Nephron (organoid): ENCODE results near the gene KIF22.

Experiments
- H3K27ac Mint-ChIP-seq, 3 experiments: 2 replicates each; pipeline ENCODE4 v1.8.0; 2020; ENCODE audit warnings: mixed read lengths in 3 of 3, mild to moderate bottlenecking in 2 of 3, moderate library complexity in 1 of 3
- H3K27me3 Mint-ChIP-seq: 2 replicates; pipeline ENCODE4 v1.8.0; 2021; ENCODE audit warnings: low read depth, mild to moderate bottlenecking, moderate library complexity, mixed read lengths
- H3K36me3 Mint-ChIP-seq: 2 replicates; pipeline ENCODE4 v1.8.0; 2020; ENCODE audit warnings: low read depth, mixed read lengths
- H3K4me1 Mint-ChIP-seq: 2 replicates; pipeline ENCODE4 v1.8.0; 2020; ENCODE audit warnings: mixed read lengths
- H3K4me3 Mint-ChIP-seq, 3 experiments: 2 replicates each; pipeline ENCODE4 v1.8.0; 2020; ENCODE audit warnings: mild to moderate bottlenecking in 3 of 3, mixed read lengths in 3 of 3, moderate library complexity in 2 of 3
- H3K9me3 Mint-ChIP-seq: 2 replicates; pipeline ENCODE4 v1.8.0; 2020; ENCODE audit warnings: mixed read lengths
- TF ChIP-seq, protein P1 (sequence below), 3 experiments: fragments of 200-600 bp; sonication (generic); IDR thresholded peaks; one replicate each; pipeline ENCODE4 v1.5.0; 2021; ENCODE audit warnings: antibody characterized with exemption in 3 of 3; ENCODE audit not compliant: unreplicated experiment in 3 of 3

The KIF22 gene

DNA sequence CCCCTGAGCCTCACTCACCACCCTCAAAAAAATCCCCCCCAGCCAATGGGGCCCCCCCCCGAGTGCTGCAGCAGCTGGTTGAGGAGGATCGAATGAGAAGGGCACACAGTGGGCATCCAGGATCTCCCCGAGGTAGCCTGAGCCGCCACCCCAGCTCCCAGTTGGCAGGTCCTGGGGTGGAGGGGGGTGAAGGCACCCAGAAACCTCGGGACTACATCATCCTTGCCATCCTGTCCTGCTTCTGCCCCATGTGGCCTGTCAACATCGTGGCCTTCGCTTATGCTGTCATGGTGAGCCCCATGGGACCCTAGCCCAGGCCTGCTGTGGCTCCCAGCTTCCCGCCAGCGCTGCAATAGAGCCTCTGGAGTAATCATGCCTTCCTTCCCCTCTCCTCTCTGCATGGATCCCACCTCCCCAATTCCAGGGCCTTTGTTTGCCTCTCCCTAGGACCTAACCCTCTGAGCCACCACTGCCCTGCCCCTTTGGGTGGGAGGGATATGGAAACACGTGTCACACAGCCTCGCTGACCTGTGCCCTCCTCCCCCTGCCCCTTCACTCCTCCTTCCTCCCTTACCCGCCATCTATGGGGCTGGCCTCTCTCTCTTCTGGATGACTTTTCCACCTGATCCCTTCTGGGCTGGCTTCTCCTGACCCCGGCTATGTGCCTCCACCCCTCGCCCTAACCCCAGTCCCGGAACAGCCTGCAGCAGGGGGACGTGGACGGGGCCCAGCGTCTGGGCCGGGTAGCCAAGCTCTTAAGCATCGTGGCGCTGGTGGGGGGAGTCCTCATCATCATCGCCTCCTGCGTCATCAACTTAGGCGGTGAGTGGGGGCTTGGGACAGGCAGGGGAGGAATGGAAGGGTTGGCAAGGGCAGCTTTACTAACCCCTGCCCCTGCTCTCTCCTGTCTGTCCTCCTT lies 23.4 kb downstream of the KIF22 start:
- Mint-ChIP-seq H3K9me3 (no peaks in the 10 kb centered on the region), H3K4me3 (peak overlapping the region; percentile 93 to 96 (median 94)), H3K4me1 (peaks cover 53% of the 10 kb centered on the region), H3K27me3 (no peaks in the 10 kb centered on the region), H3K27ac (peak overlapping the region; percentile 78 to 94 (median 94)), H3K36me3 (peaks cover 18% of the 10 kb centered on the region)
- TF ChIP-seq, protein P1, sequence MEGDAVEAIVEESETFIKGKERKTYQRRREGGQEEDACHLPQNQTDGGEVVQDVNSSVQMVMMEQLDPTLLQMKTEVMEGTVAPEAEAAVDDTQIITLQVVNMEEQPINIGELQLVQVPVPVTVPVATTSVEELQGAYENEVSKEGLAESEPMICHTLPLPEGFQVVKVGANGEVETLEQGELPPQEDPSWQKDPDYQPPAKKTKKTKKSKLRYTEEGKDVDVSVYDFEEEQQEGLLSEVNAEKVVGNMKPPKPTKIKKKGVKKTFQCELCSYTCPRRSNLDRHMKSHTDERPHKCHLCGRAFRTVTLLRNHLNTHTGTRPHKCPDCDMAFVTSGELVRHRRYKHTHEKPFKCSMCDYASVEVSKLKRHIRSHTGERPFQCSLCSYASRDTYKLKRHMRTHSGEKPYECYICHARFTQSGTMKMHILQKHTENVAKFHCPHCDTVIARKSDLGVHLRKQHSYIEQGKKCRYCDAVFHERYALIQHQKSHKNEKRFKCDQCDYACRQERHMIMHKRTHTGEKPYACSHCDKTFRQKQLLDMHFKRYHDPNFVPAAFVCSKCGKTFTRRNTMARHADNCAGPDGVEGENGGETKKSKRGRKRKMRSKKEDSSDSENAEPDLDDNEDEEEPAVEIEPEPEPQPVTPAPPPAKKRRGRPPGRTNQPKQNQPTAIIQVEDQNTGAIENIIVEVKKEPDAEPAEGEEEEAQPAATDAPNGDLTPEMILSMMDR (IDR thresholded peaks at IDR 0.05; ENCODE audit: unreplicated experiment in 3 of 3): no peak

DNA sequence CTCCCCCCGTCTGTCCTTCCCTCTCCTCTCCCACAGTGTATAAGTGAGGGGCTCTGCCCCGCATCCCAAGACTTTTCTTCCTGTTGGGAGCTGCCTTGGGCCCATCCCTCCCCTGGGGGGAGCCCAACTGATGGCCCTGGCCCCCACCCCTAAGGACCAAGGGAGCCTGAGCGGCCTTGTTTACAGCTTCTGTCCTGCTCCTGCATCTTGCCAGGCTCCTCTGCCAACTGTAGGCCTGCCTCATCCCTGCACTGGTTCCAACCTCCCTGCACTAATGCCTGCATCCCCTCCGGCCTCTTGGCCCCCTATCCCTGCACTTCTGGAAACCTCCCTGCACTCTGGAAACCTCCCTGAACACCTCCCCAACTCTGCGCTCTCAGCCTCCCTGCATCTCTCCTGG lies 24.0 kb downstream of the KIF22 start:
- H3K4me3 Mint-ChIP-seq: peak overlapping the region; percentile 93 to 96 (median 94)
- H3K4me1 Mint-ChIP-seq: peaks cover 57% of the 10 kb centered on the region

DNA sequence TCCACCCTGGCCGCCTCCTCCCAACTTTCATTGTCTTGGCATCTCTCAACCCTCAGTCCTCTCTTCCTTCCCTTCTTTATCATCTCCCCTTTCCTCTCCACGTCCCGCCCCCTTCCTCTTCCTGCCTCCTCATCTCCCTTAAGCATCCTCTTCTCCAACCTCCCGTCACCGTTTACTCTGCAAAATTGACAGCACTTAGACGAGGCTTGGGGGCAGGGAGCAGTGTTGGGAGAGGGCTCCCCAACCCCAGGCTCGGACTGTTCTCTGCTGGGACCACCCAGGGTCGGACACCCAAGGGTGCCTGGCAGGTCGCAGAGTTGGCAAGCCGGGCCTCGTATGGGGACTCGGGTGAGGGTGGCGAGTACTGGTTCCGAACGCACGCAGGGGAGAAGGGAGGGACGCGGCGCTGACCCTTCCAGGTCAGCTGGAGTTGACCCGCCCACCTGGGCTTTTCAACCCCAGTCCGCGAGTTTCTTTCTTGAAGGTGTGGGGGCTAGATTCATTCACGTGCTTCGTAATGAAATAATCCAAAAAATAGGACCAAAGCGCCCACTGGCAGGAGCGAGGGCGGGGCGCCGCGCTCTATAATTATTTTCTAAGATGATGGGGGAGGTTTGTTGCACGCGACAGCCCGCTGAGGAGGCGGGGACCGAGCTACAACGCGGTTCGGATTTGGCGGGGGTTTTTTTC lies 24.6 kb downstream of the KIF22 start:
- Mint-ChIP-seq H3K27me3 (no peaks in the 10 kb centered on the region), H3K4me1 (peaks cover 57% of the 10 kb centered on the region), H3K4me3 (peak overlapping the region; percentile 93 to 96 (median 94)), H3K9me3 (no peaks in the 10 kb centered on the region), H3K27ac (peak overlapping the region; percentile 94 to 97 (median 94)), H3K36me3 (peaks cover 29% of the 10 kb centered on the region)
- TF ChIP-seq, protein P1 (IDR thresholded peaks at IDR 0.05; ENCODE audit: unreplicated experiment in 3 of 3): no peak

More for the DNA sequence above, 24.0 kb downstream of the KIF22 start:
- TF ChIP-seq, protein P1 (IDR thresholded peaks at IDR 0.05; ENCODE audit: unreplicated experiment in 3 of 3): no peak
- Mint-ChIP-seq H3K27me3 (no peaks in the 10 kb centered on the region), H3K9me3 (no peaks in the 10 kb centered on the region), H3K36me3 (peaks cover 24% of the 10 kb centered on the region), H3K27ac (peak overlapping the region; percentile 94 to 97 (median 94))

DNA sequence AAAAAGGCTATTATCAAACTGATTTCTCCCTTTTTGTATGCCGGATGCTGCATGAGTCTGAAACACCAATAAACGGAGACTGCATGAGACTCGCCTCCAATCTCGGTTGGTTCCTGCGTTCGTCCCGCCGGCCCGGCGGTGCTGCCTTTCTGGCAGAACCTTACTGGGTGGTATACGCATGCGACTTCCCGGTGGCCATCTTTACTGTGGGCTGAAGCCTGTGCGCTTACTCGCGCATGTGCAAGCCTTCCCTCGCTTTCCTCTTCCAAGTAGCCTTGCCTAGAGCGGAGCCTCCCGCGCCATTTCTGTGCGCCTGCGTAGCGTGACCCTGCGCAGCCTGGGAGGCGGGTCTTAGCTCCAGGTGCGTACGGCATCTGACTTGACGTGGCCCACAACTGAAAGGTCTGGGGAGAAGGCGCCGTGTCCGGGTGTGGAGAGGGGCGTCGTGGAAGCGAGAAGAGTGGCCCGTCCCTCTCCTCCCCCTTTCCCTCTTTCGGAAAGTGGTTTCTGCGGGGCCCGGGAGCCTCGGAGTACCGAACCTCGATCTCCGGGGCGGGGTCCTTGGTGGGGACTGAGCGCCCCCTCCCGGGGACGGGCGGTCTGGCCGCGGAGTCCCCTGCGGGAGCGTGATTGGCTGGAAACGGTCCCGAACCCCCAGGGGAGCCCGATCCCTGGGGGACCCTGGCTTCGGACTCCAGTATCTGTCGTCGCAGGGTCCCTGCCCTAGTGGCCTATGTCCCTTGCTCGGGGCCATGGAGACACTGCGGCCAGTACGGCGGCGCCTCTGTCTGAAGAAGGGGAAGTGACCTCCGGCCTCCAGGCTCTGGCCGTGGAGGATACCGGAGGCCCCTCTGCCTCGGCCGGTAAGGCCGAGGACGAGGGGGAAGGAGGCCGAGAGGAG lies 25.5 kb downstream of the KIF22 start, which contains the start of gene PAGR1:
Gene PAGR1, plus strand, starts transcription at position 360 of the 901 bp plus-strand sequence. Its CDS starts 374 bp downstream, at position 734.
- peak within 1 kb of the TSS; percentile 94 to 97 (median 94) for H3K27ac Mint-ChIP-seq
- peaks cover 29% of the 10 kb centered on the region for H3K36me3 Mint-ChIP-seq
- TF ChIP-seq, protein P1 (IDR thresholded peaks at IDR 0.05; ENCODE audit: unreplicated experiment in 3 of 3): peak; percentile 88 to 96 (median 93)
- no peaks in the 10 kb centered on the region for H3K27me3 Mint-ChIP-seq
- peaks cover 57% of the 10 kb centered on the region for H3K4me1 Mint-ChIP-seq
- no peaks in the 10 kb centered on the region for H3K9me3 Mint-ChIP-seq
- H3K4me3 Mint-ChIP-seq: peak within 1 kb of the TSS; percentile 93 to 96 (median 94)

DNA sequence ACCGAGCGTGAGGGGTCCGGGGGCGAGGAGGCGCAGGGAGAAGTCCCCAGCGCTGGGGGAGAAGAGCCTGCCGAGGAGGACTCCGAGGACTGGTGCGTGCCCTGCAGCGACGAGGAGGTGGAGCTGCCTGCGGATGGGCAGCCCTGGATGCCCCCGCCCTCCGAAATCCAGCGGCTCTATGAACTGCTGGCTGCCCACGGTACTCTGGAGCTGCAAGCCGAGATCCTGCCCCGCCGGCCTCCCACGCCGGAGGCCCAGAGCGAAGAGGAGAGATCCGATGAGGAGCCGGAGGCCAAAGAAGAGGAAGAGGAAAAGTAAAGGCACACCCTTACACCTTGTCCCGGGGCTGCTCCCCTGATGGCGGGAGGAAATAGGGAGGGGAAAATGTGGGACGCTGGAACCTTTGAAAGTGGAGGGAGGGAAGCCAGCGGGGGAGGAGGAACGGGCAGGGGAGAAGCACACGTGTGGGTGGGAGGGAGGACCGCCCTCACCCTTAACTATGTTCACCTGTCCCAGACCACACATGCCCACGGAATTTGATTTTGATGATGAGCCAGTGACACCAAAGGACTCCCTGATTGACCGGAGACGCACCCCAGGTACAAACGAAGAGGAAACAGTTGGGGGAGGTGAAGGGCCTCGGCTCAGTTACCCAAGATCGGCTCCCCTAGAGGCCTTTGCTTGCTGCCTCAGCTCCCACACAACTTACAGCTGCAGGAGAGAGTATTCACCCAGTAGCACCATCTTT lies 26.3 kb downstream of the KIF22 start:
- peaks cover 29% of the 10 kb centered on the region for H3K36me3 Mint-ChIP-seq

More for the DNA sequence above, 26.3 kb downstream of the KIF22 start:
- Mint-ChIP-seq H3K4me3 (peak overlapping the region; percentile 93 to 96 (median 94)), H3K27me3 (no peaks in the 10 kb centered on the region), H3K27ac (peak overlapping the region; percentile 77 to 97 (median 90)), H3K9me3 (no peaks in the 10 kb centered on the region), H3K4me1 (peaks cover 60% of the 10 kb centered on the region)
- TF ChIP-seq, protein P1 (IDR thresholded peaks at IDR 0.05; ENCODE audit: unreplicated experiment in 3 of 3): no peak
